Muscle layer of duodenum (tissue), 2 donors: ENCODE data around the gene STAM.

Source experiments
- H3K27ac ChIP-seq: one replicate; pipeline ENCODE4 v1.7.0; 2013; ENCODE audit warnings: mild to moderate bottlenecking, low read length
- H3K27me3 ChIP-seq: one replicate; pipeline ENCODE4 v1.7.0; 2013; ENCODE audit warnings: low read depth, mild to moderate bottlenecking, control low read depth, low read length
- H3K36me3 ChIP-seq, 2 donors: one replicate each; pipeline ENCODE4 v1.7.0; 2013; ENCODE audit warnings: low read length in 2 of 2, control low read depth in 1 of 2, mild to moderate bottlenecking in 1 of 2; ENCODE audit not compliant: insufficient read depth in 2 of 2, control insufficient read depth in 1 of 2
- H3K4me1 ChIP-seq, 2 donors: one replicate each; pipeline ENCODE4 v1.7.0; 2013; ENCODE audit warnings: low read length in 2 of 2, mild to moderate bottlenecking in 2 of 2, control low read depth in 1 of 2, moderate library complexity in 1 of 2; ENCODE audit not compliant: insufficient read depth in 2 of 2, control insufficient read depth in 1 of 2
- H3K4me3 ChIP-seq, 2 donors: one replicate each; pipeline ENCODE4 v1.7.0; 2013; ENCODE audit warnings: low read length in 2 of 2, low read depth in 1 of 2, mild to moderate bottlenecking in 1 of 2
- H3K9me3 ChIP-seq, 2 donors: one replicate each; pipeline ENCODE4 v1.7.0; 2013; ENCODE audit warnings: low read length in 2 of 2, control low read depth in 1 of 2, mild to moderate bottlenecking in 1 of 2; ENCODE audit not compliant: control insufficient read depth in 1 of 2
- donor health status: healthy.

STAM gene

DNA sequence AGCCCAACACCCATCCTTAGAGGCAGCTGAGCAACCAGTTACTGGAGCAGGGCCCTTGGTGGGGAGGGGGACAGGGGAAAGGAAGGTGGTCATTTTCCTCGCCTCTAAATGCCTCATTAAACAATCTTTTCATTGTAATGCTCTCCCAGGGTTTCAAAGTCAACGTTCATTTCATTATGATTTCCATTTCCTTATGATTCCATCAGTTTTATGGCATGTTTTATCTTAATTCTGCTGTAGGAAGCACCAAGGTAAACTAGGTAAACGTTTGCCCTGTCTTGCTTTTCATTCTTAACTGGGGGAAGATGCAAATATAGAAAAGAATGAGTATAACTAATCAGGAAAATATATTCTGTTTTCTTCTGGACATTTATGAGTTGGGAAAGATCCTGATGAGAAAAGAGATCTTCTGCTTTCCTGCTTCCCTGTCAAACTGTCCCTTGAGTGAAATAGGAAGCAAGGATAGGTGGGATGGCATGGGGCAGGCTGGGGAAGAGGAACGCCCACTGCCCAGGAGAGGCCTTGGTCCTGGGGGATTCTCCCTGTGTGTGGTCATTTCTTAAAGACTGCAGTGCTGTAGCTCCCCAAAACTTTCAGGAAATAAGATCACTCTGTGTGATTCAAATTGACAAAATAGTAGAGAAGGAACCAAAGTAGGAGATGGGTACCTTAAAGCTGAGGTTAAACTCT lies 87.5 kb downstream of the STAM start:
- no peaks in the 10 kb centered on the region for H3K27me3 ChIP-seq
- H3K4me1 ChIP-seq, result no peaks in the 10 kb centered on the region
- no peak overlapping the region for H3K27ac ChIP-seq
- no peaks in the 10 kb centered on the region for H3K36me3 ChIP-seq
- no peaks in the 10 kb centered on the region for H3K9me3 ChIP-seq
- H3K4me3 ChIP-seq, result no peak overlapping the region

GRCh38 chr10:17733620-17734019 lies 89.7 kb downstream of the STAM start:
- Histone ChIP-seq H3K4me1 (no peaks in the 10 kb centered on the region), H3K27me3 (no peaks in the 10 kb centered on the region), H3K36me3 (no peaks in the 10 kb centered on the region), H3K9me3 (no peaks in the 10 kb centered on the region), H3K27ac (no peak overlapping the region), H3K4me3 (no peak overlapping the region)

GRCh38 chr10:17734432-17735080 lies 90.6 kb downstream of the STAM start:
- Histone ChIP-seq H3K4me3 (no peak overlapping the region), H3K36me3 (no peaks in the 10 kb centered on the region), H3K27me3 (no peaks in the 10 kb centered on the region), H3K9me3 (no peaks in the 10 kb centered on the region), H3K27ac (no peak overlapping the region), H3K4me1 (no peaks in the 10 kb centered on the region)

DNA sequence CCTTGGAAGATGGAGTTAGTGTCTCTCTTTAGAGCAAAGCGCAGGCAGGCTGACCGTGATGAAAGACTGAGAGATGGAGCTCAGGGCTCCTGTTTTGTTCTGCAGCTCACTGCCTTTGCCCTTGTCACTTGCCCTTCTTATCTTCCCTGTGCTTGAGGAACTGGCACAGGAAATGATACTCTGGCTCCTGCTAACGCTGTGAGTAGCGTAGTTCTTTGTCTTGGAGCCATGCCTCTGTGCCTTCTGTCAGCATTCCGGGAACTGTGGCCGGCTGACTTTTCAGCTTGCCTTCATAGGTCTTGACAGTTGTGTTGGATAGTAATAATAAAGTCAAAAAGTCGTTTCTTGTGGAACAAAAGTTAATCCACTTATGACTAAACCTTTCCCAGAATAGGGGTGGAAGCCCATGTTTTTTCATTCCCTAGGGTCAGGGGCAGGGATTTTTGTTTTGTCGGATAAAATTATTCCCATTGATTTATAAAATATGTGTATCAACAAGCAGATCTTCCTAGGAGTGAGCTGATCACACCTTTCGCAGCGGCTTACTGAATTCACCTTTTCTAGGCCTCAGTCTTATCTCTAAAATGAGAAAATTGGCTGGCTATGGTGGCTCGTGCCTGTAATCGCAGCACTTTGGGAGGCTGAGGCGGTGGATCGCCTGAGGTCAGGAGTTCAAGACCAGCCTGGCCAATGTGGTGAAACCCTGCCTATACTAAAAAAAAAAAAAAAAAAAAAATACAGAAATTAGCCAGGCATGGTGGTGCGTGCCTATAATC lies 91.4 kb downstream of the STAM start:
- H3K27ac ChIP-seq, result no peak overlapping the region
- no peaks in the 10 kb centered on the region for H3K27me3 ChIP-seq
- H3K4me3 ChIP-seq, result no peak overlapping the region
- H3K36me3 ChIP-seq, result no peaks in the 10 kb centered on the region
- no peaks in the 10 kb centered on the region for H3K4me1 ChIP-seq
- H3K9me3 ChIP-seq, result no peaks in the 10 kb centered on the region

DNA sequence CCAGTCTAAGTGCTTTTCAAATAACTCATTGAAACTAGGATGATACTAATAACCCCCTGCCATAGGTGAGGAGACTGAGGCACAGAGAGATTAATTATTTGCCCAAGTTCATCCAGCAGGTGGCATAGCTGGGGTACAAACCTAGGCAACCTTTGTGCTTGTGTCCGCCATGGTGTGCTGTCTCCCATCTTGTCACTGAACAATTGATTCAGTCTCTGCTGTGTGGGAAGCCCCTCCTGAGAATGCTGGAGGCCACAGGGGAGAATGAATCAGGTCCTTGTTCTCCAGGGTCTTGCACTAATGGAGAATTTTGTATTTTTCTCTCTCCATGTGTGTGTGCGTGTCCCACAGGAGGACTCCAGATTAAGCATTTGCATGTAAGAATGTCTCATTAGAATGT lies 92.3 kb downstream of the STAM start:
- Histone ChIP-seq H3K36me3 (no peaks in the 10 kb centered on the region), H3K4me1 (no peaks in the 10 kb centered on the region), H3K27ac (no peak overlapping the region), H3K27me3 (no peaks in the 10 kb centered on the region), H3K9me3 (no peaks in the 10 kb centered on the region), H3K4me3 (no peak overlapping the region)

- no peaks in the 10 kb centered on the region for H3K9me3 ChIP-seq
Observed at GRCh38 chr10:17737027-17737965, 93.3 kb downstream of the STAM start.

GRCh38 chr10:17740668-17741067 lies 96.7 kb downstream of the STAM start:
- H3K27ac ChIP-seq, result no peak overlapping the region
- H3K36me3 ChIP-seq, result no peaks in the 10 kb centered on the region
- no peak overlapping the region for H3K4me3 ChIP-seq
- peaks cover 0 to 8% of the 10 kb centered on the region in 2 donors for H3K4me1 ChIP-seq
- no peaks in the 10 kb centered on the region for H3K9me3 ChIP-seq
- H3K27me3 ChIP-seq, result no peaks in the 10 kb centered on the region

More at GRCh38 chr10:17737027-17737965, 93.3 kb downstream of the STAM start:
- no peaks in the 10 kb centered on the region for H3K4me1 ChIP-seq
- H3K27me3 ChIP-seq, result no peaks in the 10 kb centered on the region
- no peak overlapping the region for H3K4me3 ChIP-seq
- no peaks in the 10 kb centered on the region for H3K36me3 ChIP-seq
- H3K27ac ChIP-seq, result no peak overlapping the region

DNA sequence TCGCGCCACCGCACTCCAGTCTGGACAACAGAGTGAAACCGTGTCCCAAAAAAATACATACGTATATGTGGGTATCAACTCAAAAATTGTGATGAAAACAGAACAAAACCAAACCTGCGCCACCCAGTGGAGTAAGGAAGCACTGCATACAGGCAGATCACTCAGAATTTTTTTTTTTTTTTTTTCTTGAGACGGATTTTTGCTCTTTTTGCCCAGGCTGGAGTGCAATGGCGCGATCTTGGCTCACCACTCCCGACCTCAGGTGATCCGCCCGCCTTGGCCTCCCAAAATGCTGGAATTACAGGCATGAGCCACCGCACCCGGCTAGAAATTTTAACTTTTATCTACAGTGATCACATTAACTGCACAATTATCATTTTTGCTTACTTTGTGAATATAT lies 99.0 kb downstream of the STAM start:
- no peaks in the 10 kb centered on the region for H3K36me3 ChIP-seq
- no peaks in the 10 kb centered on the region for H3K9me3 ChIP-seq
- no peak overlapping the region for H3K27ac ChIP-seq
- H3K27me3 ChIP-seq, result no peaks in the 10 kb centered on the region
- peaks cover 0 to 8% of the 10 kb centered on the region in 2 donors for H3K4me1 ChIP-seq
- H3K4me3 ChIP-seq, result no peak overlapping the region

GRCh38 chr10:17743437-17743836 lies 99.5 kb downstream of the STAM start:
- no peaks in the 10 kb centered on the region for H3K36me3 ChIP-seq
- H3K4me1 ChIP-seq, result peaks cover 0 to 8% of the 10 kb centered on the region in 2 donors
- no peak overlapping the region for H3K27ac ChIP-seq
- no peak overlapping the region for H3K4me3 ChIP-seq
- no peaks in the 10 kb centered on the region for H3K27me3 ChIP-seq
- H3K9me3 ChIP-seq, result no peaks in the 10 kb centered on the region

- no peaks in the 10 kb centered on the region for H3K27me3 ChIP-seq
- no peaks in the 10 kb centered on the region for H3K36me3 ChIP-seq
- peaks cover 0 to 8% of the 10 kb centered on the region in 2 donors for H3K4me1 ChIP-seq
- no peak overlapping the region for H3K27ac ChIP-seq
- no peaks in the 10 kb centered on the region for H3K9me3 ChIP-seq
- no peak overlapping the region for H3K4me3 ChIP-seq
Observed at GRCh38 chr10:17744341-17744861, 100.5 kb downstream of the STAM start.
